ENCODE results near the gene PDPR.
"Not testable (repeated sequence)": the region's sequence is repeated elsewhere in the genome, so short reads cannot be mapped to it uniquely, and the experiment has no call there.

DNA sequence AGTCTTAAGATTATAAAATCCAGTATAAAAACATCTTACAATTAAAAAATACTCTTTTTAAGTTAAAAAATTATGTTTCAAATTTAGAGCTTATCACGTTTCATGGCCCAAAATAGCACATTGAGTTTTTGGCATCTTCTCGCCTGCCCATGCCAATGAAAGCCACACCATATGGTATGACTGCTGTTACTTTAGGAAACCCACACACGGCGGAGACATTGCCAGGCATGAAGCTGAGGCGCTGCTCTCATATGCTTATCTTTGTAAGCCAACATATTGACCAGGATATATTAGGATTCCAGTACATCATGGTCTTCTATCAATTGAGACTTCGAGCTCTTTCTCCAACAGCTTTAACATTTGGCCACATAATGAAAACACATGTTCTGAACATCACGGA lies 32.9 kb upstream of the PDPR start:
- TF ChIP-seq, protein P1, sequence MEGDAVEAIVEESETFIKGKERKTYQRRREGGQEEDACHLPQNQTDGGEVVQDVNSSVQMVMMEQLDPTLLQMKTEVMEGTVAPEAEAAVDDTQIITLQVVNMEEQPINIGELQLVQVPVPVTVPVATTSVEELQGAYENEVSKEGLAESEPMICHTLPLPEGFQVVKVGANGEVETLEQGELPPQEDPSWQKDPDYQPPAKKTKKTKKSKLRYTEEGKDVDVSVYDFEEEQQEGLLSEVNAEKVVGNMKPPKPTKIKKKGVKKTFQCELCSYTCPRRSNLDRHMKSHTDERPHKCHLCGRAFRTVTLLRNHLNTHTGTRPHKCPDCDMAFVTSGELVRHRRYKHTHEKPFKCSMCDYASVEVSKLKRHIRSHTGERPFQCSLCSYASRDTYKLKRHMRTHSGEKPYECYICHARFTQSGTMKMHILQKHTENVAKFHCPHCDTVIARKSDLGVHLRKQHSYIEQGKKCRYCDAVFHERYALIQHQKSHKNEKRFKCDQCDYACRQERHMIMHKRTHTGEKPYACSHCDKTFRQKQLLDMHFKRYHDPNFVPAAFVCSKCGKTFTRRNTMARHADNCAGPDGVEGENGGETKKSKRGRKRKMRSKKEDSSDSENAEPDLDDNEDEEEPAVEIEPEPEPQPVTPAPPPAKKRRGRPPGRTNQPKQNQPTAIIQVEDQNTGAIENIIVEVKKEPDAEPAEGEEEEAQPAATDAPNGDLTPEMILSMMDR (IDR thresholded peaks at IDR 0.05) = not testable (repeated sequence)
- TF ChIP-seq FOXP1 (CRISPR knock-in tag; IDR thresholded peaks at IDR 0.05; ENCODE audit: borderline replicate concordance); IRF2 (CRISPR knock-in tag; IDR thresholded peaks at IDR 0.05; ENCODE audit: borderline replicate concordance, low read depth); SP1 (CRISPR knock-in tag; conservative IDR thresholded peaks at IDR 0.05); ZNF263 (CRISPR knock-in tag; IDR thresholded peaks at IDR 0.05; ENCODE audit: low read depth): not testable (repeated sequence)
